GM18868 (cell line): ENCODE results near the gene NLRP7.

Source experiments
- ATAC-seq: cut with Tn5 transposase; IDR thresholded peaks from one replicate; pipeline ENCODE4 v1.9.1; 2021; ENCODE audit warnings: mild to moderate bottlenecking, moderate library complexity; ENCODE audit not compliant: unreplicated experiment

Gene NLRP7

GRCh38 chr19:54875506-54875905, 71.8 kb downstream of the NLRP7 start:
- ATAC-seq = no peak

GRCh38 chr19:54873990-54874389, 73.3 kb downstream of the NLRP7 start, which contains the start of gene FCAR:
Gene FCAR, plus strand, starts transcription at chr19:54874235. Its CDS starts 55 bp downstream, at chr19:54874290.
- no peak for ATAC-seq
